H1 (cell line): ENCODE measurements around the gene LARP6. TPM values are rescaled to one million over a fixed set of nuclear protein-coding genes. Genes with fewer than 3 reads are reported as not detected.

Experiments
- SIN3A ChIP-seq, 2 experiments: IDR thresholded peaks in 1 of 2; conservative IDR thresholded peaks in 1 of 2; 2 replicates each; pipeline ENCODE4 v1.6.1; 2011 to 2012; ENCODE audit warnings: low read length in 2 of 2, improper control_type of control experiment in 1 of 2, low read depth in 1 of 2, mild to moderate bottlenecking in 1 of 2
- YY1 ChIP-seq: IDR thresholded peaks from 2 replicates; pipeline ENCODE4 v1.6.1; 2011; ENCODE audit warnings: low read depth, mild to moderate bottlenecking, low read length
- polyA plus RNA-seq, 7 experiments: library from polyadenylated mRNA; depleted of rRNA in 3 of 7; stranded (reverse) in 5 of 7; unstranded in 2 of 7; fragments of >200 nt in 5 of 7; fragments of 200-250 nt in 2 of 7; gene quantifications; 1 replicate in 5 of 7; 2 replicates in 1 of 7; 4 replicates in 1 of 7; pipeline versions ENCODE4 v1.2.1 to v1.2.3, GENCODE V29; 2011 to 2013; ENCODE audit warnings: missing spikeins in 2 of 7, mixed read lengths in 2 of 7
- total RNA-seq: library from RNA; stranded (reverse); fragmentation: NEBNext Ultra II Directional; extraction: Animal tissue kit (Norgen Biotek cat#: 25700); gene quantifications from 2 replicates; pipeline ENCODE4 v1.2.1, GENCODE V29; 2021

LARP6 gene
- total and polyA plus RNA-seq, 2 of the 8 experiments (the other 6 are each of a cell fraction or from before 2014, with no cell fraction given), result 21.0 to 24.7 TPM

- TF ChIP-seq YY1 (no peak), SIN3A (conservative IDR thresholded peaks at IDR 0.05 in 1 of 2, IDR thresholded peaks at IDR 0.05 in 1 of 2; ENCODE audit: low read depth in 1 of 2, low read length in 2 of 2) (no peak)
These were observed 6.0 kb upstream of the LARP6 start (continued) for GRCh38 chr15:70859998-70860397.
